B cell (primary cell): ENCODE results near the gene KIN.

Source experiments
- EZH2 ChIP-seq: IDR thresholded peaks from 2 replicates; pipeline ENCODE4 v1.6.1; 2012; ENCODE audit warnings: borderline replicate concordance, low read depth, mild to moderate bottlenecking, moderate library complexity, low read length; ENCODE audit not compliant: insufficient read depth, poor library complexity, severe bottlenecking
- TF ChIP-seq, protein P1 (sequence below): fragments of 200-600 bp; IDR thresholded peaks from one replicate; pipeline ENCODE4 v1.8.0; 2022; ENCODE audit warnings: antibody characterized with exemption, mild to moderate bottlenecking

DNA sequence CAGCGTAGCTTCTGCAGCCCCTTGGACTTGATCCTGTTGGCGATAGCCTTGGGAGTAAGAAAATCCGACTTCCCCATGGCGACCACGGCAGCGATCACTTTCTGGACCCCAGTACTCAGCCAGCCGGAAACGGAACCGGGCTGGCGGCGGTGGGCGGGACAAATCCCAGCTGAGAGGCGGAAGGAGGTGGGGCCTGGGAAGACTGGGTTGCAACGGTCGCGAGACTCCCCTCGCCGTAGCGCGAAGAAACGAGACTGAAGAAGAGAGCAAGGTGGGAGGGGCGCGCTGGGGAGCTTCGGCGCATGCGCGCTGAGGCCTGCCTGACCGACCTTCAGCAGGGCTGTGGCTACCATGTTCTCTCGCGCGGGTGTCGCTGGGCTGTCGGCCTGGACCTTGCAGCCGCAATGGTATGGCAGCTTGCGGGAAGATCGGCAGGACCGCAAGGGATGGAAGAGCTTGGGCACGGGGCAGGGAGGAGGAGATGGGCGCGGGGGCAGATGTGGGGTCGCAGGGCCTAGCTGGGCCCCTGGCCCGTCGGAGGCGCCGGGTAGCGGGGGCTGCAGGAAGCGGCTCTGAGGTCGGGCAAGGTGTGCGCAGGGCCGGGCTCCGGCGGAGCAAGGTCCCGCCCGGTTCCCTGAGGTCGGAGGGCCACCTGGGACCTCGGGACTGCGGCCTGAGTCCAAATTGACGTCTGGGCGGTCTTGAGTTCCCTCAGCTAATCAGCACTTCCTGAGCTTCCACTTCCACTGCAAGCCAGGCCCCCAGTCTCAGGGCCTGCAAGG lies at the start of gene KIN, which contains the start of gene ATP5F1C:
- no peak for TF ChIP-seq EZH2
- TF ChIP-seq, protein P1, sequence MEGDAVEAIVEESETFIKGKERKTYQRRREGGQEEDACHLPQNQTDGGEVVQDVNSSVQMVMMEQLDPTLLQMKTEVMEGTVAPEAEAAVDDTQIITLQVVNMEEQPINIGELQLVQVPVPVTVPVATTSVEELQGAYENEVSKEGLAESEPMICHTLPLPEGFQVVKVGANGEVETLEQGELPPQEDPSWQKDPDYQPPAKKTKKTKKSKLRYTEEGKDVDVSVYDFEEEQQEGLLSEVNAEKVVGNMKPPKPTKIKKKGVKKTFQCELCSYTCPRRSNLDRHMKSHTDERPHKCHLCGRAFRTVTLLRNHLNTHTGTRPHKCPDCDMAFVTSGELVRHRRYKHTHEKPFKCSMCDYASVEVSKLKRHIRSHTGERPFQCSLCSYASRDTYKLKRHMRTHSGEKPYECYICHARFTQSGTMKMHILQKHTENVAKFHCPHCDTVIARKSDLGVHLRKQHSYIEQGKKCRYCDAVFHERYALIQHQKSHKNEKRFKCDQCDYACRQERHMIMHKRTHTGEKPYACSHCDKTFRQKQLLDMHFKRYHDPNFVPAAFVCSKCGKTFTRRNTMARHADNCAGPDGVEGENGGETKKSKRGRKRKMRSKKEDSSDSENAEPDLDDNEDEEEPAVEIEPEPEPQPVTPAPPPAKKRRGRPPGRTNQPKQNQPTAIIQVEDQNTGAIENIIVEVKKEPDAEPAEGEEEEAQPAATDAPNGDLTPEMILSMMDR, result no peak
